Measurements from ENCODE around the gene DNAH3.
"Not testable (repeated sequence)": the region's sequence is repeated elsewhere in the genome, so short reads cannot be mapped to it uniquely, and the experiment has no call there.

DNAH3 gene

DNA sequence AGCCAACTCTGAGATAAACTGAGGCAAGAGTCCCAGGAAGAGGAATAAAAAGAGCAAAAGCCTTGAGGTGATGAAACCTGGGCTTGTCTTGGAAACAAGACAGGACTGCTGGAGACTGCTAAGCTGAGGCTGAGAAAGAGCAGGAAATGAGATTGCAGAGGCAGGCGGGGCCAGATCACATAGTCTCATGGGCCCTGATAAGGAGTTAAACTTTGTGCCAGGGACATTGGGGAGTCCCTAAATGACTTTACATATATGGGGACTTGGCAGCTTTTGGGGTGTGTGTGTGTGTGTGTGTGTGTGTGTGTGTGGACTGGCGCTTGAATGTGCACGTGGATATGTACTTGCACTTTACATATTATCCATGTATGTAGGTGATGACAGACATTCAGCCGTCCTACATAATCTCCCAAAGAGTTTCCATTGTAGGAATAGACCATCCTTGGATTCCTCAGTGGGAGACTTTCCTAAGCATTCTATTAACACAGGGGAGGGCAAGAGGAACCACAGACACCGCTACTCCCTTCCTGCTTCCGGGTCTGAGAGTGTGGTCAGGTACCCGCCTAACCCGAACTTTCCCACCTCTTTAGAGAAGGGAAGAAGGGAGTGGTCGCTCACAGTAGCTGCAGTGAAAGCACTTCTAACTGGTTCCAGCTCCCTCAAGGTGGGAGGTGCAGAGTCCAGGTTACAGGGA is 127.0 kb downstream of the DNAH3 start:
- DNase-seq, result no peak
- intact Hi-C loops (cut with DNase I), result no loop called here

DNA sequence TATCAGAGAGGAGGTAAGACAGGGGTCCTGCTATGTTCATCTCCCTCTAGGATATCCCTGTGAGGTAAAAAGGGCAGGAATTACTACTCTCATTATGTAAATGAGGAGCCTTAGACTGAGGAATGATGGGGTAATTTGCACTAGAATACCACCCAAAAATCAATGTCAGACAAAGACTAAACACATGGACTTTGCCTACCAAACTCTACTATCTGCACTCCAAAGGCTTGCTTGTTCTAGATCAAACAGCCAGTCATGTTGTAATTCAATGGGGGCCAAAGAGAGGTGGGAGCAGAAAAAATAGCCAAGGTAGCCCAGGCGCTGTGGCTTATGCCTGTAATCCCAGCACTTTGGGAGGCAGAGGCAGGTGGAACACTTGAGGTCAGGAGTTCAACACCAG is 129.3 kb downstream of the DNAH3 start:
- DNase-seq, result no peak
- intact Hi-C loops (cut with DNase I), result no loop called here

DNA sequence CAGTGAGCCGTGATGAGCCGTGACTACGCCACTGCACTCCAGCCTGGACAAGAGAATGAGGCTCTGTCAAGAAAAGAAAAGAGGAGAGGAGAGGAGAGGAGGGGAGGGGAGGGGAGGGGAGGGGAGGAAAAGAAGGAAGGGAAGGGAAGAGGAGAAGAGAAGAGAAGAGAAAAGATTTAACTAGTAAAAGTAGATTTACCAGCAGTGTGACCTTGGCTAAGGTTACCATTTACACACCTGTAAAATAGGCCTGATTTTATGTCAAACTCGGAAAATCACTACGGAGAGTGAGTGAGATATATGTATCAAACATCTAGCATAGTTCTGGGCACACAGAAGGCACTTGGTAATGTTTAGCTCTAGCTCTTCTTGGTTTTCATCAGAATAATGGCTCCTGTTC is 140.8 kb downstream of the DNAH3 start:
- intact Hi-C loops (cut with DNase I), result no loop called here
- DNase-seq, result no peak

DNA sequence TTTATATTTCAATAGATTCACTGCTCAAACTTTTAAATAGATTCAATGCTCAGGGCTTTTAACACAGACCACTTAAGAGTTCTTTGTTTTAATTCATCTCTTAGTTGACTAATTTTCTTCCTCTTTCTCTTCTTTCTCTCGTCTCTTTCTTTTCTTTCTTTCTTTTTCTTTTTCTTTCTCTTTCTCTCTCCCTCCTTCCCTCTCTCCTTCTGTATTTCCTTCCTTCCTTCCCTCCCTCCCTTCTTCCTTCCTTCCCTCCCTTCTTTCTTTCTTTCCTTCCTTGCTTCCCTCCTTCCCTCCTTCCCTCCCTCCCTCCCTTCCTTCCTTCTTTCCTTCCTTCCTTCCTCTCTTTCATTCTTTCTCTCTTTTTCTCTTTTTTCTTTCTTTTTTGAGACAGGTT is 145.6 kb downstream of the DNAH3 start:
- no peak for DNase-seq
- intact Hi-C loops (cut with DNase I), result no loop called here

DNA sequence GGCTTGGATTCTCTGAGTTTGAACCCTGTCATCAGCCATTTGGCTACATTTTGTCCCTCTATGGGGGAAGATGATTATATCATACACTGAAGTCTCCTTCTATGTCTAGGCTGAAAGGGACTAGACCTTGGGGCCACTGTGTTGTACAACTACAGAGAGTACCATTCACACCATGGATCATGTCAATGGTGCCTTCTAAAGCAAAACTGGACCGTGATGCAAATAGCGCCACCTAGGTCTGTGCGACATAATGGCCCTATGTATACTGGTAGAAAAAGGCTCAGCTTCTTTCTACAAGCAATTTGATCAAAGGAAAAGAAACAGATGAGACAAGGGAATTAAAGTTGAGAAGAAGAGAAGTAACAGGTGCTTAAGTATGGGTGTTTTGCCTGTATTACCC is 149.4 kb downstream of the DNAH3 start:
- DNase-seq, result no peak
- intact Hi-C loops (cut with DNase I), result no loop called here

DNA sequence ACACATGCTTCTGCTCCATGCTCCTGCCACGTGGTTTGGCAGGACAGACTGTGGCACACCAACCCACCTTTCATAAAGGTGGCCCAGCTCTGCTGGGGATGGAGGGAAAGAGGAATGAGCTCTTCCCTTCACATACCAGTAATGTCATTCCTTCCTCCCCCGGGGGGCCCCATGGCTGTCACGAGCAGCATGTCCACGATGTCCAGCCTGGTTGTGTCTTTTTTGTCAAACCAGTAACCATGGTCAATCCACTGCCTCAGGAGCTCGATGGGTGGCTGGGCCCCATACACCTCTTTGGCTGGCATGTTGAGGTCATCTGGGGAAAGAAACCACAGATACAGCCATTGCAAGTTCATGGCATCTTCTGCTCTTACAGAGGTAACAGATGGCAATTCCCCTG is 153.5 kb downstream of the DNAH3 start:
- intact Hi-C loops (cut with DNase I), result no loop called here
- DNase-seq, result no peak

DNA sequence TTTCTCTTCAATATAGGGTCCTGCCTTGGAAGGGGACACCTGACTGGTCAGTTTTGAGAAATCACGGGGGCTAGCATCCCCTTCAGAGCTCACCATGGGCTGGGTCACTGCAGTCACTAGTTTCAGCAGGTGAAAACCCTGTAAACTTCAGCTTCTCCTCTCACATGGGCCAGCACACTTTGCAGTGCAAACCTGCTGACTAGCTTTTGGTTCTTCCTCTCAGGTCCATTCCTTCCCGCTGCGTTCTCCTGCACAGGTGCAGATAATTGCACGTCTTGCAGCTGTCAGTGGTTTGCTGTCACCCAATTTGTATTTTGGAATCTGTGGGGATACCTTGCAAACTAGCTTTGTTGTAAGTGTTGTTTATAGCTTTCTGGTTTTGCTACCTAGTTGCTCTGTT is 154.9 kb downstream of the DNAH3 start:
- intact Hi-C loops (cut with DNase I), result no loop called here
- DNase-seq, result no peak

DNA sequence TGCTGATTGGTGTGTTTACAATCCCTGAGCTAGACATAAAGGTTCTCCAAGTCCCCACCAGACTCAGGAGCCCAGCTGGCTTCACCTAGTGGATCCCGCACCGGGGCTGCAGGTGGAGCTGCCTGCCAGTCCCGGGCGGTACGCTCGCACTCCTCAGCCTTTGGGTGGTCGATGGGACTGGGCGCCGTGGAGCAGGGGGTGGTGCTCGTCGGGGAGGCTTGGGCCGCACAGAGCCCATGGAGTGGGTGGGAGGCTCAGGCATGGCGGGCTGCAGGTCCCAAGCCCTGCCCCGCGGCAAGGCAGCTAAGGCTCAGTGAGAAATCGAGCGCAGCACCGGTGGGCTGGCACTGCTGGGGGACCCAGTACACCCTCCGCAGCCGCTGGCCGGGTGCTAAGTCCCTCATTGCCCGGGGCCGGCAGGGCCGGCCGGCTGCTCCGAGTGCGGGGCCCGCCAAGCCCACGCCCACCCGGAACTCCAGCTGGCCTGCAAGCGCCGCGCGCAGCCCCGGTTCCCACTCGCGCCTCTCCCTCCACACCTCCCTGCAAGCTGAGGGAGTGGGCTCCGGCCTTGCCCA is 161.1 kb downstream of the DNAH3 start:
- DNase-seq; intact Hi-C loops (cut with DNase I): not testable (repeated sequence)

DNA sequence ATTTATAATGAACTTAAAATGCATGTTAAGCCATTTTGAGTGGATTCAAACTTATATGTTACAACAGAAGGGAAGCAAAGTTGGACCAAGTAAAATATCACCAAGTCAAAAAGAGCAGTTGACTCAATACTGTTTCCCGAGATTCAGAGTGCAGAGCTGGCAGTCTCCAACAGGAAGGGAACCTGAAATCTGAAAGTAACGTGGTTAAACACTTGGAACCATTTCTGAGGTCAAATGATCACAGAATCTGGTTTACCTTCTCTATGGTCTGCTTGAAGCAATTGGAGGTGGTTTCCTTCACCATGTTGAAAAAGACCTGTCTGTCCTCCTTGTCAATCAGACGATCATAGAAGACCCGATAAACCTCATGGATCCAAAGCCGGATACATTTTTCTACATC is 163.6 kb downstream of the DNAH3 start:
- no peak for DNase-seq
- intact Hi-C loops (cut with DNase I), result no loop called here

DNA sequence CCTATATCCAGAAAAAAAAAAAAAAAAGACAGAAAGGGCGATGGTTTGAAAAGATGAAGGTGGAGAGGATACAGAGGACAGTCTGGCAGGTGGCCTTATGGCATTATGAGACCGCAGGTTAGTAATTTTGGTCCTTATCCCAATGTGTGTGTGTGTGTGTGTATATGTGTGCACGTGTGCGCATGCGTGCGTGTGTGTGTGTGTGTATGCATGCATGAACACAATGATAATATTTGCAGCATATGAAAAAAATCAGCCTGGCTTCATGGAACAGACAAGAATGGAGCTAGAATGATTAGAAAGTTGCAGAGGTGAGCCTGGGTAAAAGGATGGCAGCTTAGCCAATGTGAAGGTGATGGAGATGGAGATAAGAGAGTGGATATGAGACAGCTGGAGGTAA is 166.6 kb downstream of the DNAH3 start:
- no peak for DNase-seq
- intact Hi-C loops (cut with DNase I), result no loop called here

DNA sequence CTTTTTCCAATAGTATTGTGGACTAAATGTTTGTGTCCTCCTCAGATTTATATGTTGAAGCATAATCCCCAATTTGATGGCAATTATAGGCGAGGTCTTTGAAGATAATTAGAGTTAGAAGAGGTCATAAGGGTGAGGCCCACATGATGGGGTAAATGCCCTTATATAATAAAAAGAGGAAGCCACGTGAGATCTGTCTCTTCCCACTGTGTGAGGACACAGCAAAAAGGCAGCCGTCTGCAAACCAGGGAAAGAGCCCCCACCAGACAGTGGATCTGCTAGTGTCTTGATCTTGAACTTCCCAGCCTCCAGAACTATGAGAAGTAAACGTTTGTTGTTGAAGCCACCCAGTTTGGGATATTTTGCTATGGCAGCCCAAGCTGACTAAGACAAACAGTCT is 174.1 kb downstream of the DNAH3 start:
- intact Hi-C loops (cut with DNase I), result no loop called here
- no peak for DNase-seq

DNA sequence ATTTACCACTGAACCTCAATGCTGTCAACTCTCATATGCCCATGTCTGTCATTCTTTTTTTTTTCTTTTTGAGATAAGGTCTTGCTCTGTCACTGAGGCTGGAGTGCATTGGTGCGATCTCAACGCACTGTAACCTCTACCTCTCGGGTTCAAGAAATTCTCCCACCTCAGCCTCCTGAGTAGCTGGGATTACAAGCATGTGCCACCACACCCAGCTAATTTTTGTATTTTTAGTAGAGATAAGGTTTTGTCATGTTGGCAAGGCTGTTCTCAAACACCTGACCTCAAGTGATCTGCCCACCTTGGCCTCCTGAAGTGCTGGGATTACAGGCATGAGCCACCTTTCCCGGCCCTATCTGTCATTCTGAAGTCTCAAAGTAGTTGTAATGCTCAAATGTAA is 177.4 kb downstream of the DNAH3 start:
- DNase-seq; intact Hi-C loops (cut with DNase I): not testable (repeated sequence)

DNA sequence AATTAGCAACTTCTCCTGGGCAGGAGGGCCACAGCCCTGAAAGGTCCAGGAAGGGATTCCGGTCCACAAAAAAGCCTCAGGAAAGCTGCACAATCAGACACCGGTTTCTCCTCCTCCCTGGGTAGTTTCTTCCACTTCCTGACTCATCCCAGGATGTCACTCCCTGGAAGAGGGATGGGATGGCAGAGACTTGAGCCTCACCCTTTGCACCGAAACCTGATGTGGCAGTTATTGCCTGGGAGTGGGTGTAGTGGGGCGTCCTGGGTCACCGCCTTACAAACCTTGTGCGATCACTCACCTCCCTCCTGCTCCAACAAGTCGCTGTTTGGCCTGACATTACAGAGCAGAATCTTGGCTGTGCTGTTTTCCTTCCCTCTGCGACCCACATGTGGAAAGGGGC is 179.2 kb downstream of the DNAH3 start:
- intact Hi-C loops (cut with DNase I), result no loop called here
- DNase-seq, result no peak

DNA sequence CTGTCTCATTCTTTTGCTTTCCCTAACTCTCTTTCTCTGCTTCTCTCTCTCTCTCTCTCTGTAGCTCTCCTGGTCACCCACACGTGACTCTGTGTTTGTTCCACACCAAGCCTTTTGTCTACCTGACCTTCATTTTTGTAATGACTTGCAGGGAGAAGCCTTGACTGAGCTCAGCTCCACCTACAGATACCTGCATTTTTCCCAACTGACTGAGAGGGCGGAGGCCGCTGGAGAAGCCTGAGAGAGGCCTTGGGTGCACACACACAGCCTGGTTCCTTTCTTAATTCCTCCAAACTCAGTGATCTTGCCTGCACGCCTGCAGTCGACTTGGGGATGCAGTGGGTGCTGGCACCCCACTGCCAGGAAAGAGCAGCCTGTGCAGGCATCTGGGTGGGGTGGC is 181.3 kb downstream of the DNAH3 start:
- intact Hi-C loops (cut with DNase I), result no loop called here
- no peak for DNase-seq

DNA sequence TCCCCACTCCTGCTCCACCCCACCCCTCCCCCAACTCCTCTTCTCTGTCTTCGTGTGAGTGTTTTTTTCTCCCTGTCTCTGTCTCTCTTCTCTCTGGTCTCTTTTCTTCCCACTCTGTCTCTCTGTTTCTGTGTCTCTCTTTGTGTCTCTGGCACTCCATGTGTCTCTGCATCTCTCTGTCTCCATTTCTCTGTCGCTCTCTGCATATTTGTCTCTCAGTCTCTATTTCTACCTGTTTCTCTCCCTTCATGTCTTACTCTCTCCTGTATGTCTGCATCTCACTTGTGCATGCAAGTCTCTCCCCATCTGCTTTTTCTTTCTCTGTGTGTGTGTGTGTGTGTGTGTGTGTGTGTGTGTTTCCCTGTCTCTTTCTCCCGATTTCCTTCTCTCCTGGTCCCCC is 181.9 kb downstream of the DNAH3 start:
- intact Hi-C loops (cut with DNase I), result no loop called here
- DNase-seq, result no peak

DNA sequence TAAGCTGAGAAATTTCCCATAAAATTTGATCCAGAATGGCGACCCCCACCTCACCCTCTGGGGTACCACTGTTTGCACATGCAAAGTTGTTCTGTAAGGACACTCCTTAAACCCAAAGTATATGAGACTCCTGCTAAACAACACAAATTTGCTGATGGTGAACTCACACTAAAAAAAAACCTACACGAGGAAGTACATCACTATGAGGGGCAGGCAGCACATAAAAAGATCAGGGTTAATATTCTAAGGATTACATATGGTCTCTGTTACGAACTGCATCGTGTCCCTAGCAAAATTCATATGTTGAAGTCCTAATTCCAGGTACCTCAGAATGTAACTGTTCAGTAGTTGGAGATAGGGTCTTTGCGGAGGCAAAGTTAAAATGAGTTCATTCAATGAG is 189.7 kb downstream of the DNAH3 start:
- DNase-seq, result no peak
- intact Hi-C loops (cut with DNase I), result no loop called here

DNA sequence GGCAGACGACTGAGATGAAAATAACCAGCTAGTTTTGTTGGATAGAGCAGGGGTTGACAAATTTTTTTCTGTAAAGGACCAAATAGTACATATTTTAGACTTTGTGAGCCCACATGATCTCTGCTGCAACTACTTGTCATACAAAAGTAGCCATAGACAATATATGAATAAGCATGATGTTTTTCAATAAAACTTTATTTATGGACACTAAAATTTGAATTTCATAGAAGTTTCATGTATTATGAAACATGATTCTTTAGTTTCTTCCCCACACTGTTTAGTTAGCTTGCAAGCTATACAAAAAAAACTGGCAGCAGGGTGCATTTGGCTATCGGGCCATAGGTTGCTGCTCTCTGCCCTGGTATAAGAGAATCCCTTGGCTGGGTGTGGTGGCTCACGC is 193.5 kb downstream of the DNAH3 start:
- intact Hi-C loops (cut with DNase I), result no loop called here
- no peak for DNase-seq

DNA sequence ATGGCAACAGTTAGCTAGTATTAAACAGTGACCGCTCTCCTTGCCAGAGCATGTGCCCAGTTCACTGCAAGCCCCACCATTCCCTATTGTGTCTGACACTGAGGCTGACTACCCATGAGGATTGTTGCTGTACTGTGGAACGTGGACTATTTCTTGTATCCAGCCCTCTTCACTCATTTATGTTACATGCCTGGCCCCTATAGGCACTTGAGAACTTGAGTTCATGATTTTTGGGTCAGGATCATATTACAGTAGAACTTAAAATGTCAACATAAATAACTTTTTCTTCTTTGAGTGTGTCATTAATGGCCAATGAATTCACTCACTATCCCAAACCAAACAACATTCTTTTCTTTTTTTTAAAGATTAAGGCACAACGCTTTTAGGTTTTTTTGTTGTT is 194.3 kb downstream of the DNAH3 start:
- no peak for DNase-seq
- intact Hi-C loops (cut with DNase I), result no loop called here

DNA sequence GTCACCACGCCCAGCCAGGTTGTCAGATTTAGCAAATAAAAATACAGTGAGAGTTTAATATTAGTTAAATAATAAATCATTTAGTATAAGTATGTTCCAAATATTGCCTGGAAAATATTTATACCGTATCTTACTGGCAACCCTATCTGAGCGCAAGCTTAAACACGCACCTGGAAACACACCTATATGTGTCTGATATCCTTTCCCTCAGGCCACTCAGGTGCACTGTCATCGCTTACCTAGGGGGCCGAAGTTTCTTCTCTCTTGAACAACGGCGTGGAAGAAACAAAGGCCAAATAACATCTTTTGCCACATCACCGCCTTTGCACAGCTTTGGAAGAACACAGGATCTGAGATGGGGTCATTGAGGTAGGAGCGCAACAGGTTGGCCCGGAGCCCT is 196.1 kb downstream of the DNAH3 start:
- no peak for DNase-seq
- intact Hi-C loops (cut with DNase I), result no loop called here

DNA sequence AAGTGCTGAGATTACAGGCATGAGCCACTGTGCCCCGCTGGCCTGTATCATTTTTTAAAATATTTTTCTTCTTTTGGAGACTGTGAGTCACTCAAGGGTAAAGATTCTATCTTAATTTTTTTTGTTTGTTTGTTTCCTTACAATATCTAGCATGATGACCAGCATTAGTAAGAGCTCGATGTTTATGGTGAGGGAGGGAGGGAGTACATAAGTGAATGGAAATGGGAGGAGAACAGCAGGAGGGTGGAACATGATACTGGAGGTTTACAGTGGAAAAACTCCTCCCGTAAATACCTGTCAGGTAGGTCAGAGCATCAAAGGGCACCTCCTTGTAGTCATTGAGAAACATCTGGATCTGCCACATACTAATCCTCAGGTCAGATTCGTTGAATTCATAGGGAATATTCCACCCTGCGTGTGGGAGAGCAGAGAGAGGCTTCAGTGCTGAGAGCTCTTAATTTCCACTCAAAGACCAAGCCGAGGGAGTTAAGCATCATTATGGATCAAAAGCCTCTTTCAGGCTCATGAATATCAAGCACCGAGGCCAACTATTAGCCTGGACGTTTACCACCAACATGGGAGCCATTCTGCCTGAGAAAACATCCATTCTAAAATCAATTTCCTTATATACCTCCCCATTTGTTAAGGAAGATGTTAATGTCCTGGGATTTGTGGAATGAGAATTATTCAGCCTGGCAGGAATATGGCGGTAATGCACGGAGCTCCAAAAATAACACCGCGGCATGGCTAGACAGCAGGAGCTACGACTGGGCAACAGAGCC is 198.3 kb downstream of the DNAH3 start:
- DNase-seq, result no peak
- intact Hi-C loops (cut with DNase I), result no loop called here

DNA sequence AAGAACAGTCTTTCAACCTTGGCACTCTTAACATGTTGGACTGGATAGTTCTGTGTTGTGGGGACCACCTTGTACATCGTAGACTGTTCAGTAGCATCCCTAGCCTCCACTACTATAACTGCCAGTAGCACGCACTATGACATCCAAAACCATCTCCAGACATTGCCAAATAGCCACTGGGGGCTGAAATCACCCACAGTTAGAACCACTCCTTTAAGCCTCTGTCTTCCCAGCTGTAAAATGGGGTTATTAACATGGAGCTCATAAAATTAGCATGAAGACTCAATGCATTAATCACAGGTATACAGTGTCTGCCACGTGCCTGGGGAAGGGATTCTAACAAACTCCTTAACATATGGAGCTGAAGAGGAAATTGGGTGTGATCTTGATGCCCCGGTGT is 200.4 kb downstream of the DNAH3 start:
- intact Hi-C loops (cut with DNase I), result no loop called here
- DNase-seq, result no peak

DNA sequence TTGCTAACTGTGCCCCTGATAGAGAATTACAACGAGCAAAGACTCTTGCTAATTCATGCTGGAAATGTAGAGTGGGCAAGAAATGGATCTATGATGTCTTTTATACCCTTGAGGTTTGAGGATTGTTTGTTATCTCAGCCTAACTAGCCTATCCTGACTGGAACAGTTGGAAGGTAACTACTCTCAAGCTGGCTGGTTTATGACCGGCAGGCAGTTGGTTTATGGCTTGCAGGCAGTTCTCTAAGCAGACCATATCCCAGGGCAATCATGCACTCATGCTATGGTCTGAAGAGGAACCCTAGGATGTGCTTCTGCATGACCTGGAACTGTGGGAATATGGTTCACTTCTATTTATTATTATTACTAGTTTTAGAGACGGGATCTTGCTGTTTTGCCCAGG is 201.0 kb downstream of the DNAH3 start:
- intact Hi-C loops (cut with DNase I), result no loop called here
- no peak for DNase-seq
